ENCODE data around the gene PPP1R16B.
A peak's percentile ranks its signal among the peaks of the same experiment; 100 is the strongest.
"Not testable (repeated sequence)": the region's sequence is repeated elsewhere in the genome, so short reads cannot be mapped to it uniquely, and the experiment has no call there.

The PPP1R16B gene

DNA sequence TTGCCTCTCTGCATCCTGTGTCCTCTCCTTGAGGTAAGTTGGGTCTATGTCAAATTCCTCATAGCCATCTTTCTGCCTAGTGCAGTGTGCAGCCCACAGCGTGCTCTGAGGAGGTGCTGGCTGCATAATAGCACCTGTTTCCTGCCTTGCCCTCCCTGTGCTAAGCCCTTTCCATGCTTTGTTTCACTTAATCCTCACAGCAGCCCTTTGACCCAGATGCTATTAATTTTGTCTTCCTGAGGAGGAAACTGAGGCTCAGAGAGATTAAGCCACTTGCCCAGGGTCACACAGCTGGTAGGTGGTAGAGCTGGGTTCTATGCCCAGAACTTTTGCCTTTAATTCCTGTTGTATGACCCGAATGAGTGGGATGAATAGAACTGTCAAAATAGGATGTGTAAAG, 134.2 kb downstream of the PPP1R16B start:
- DNase-seq = no peak

DNA sequence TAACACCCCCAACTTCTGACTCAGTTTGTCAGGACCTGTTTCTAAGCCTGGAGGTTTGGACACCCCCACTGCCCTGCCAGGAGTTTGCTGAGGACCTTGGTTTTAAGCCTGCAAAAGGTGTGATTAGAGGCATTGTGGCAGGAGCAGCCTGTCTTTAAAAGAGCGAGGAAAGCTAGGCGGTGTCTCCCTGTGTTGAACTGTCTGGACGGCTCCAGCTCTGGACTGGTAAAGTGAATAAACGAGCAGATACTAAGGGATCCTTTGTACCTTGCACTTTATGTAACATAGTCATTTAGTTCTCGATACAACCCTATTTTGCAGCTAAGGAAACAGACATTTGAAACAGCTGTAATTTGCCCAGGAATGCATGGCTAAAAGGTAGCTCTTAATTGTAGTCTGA, 135.1 kb downstream of the PPP1R16B start:
- DNase-seq = no peak

DNA sequence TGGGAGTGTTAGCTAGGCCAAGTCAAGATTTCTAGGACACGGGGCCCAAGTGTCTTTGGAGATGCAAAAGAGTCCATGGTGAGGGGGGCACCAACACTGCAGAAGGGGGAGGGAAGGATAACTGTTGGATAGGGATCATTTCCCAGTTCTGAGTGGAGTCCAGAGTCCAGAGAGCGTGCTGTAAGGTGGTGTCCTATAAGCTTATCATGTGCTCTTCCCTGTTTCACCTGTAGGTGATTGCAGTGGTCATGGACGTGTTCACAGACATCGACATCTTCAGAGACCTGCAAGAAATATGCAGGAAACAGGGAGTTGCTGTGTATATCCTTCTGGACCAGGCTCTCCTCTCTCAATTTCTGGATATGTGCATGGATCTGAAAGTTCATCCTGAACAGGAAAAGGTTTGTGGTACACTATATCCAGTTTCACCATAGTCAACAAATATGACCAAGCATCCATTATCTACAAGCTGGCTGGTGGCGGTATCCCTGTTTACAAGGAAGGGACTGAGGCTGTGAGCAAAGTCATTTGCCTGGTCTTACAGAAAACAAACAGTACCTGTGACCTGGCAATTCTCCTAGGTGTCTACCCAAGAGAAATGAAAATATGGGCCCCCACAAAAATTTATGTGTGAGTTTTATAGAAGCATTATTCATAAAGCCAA, 136.4 kb downstream of the PPP1R16B start:
- DNase-seq = no peak

DNA sequence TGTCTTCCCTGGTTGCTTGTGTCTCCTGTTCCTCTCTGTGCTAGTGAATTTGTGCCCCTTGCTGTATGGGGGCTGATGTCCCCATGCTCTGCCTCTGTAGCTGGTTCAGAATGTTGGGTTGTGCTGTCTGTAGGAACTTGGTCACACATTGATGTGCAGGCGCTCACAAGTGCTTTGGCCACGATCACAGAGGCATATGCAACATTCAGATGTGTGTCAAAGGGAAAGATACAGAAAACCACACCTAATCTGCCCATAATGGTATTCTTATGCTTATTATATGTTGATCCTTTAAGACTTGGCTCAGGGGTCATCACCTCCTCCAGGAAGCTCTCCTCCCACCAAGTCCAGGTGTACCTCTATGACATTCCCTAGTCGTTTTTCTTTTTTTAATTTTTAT, 139.5 kb downstream of the PPP1R16B start:
- no peak for DNase-seq

DNA sequence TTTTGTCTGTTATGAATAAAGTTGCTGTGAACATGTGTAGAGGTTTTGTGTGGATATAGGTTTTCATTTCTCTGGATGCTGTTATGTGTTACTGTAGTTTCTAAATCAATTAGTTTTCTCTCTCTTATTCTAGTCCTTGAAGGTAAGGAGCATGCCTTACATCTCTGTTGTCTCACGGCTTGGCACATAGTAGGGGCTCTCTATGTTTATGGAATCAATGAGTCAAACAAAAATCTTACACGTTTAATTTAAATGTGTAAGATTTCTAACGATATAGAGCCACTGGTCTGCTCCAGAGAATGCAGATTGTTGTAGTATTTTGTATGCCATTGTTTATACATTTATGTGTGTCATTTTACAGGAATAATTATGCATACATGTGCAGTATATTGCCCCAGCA, 141.3 kb downstream of the PPP1R16B start:
- no peak for DNase-seq

DNA sequence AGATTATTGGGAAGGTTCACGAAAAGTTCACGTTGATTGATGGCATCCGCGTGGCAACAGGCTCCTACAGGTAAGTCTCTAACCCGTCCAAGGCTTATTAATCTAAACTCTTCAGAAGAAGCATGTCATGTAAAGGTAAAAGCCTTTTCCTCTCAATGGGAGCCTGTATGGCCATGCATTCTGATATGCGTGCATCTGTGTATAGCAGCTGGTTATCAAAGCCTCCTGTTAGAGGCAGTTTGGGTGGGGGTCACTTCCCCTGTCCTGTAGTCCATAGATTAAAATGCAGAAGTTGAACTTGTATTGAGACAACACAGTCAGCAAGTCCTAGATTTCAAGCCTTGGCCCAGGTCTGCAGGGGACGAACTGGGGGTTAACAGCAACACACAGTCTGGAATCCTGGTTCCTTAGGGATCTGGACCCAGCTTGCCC, 142.4 kb downstream of the PPP1R16B start:
- no peak for DNase-seq

DNA sequence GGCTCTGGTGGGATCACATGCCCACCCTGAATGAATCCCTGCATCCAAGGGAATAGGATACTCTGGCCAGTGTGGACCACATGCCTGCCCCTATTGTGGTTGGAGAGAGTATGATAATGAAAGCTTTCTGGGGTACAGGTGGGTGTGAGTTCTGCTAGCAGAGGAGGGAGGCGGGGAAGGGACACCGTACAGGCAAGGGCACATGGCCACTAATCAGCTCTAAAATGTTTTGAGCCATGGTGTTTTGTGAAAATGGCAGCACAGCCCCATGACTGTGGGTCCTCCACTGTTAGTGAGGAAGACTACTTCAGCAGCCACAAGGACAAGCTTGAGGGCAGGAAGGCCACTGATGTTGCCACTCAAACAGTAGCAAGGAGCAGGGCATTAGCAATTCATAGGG, 144.8 kb downstream of the PPP1R16B start:
- DNase-seq = no peak

DNA sequence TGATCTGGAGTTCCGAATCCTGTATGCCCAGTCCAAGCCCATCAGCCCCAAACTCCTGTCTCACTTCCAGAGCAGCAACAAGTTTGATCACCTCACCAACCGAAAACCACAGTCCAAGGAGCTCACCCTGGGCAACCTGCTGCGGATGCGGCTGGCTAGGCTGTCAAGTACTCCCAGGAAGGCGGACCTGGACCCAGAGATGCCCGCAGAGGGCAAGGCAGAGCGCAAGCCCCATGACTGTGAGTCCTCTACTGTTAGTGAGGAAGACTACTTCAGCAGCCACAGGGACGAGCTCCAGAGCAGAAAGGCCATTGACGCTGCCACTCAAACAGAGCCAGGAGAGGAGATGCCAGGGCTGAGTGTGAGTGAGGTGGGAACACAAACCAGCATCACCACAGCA, 146.1 kb downstream of the PPP1R16B start:
- no peak for DNase-seq

DNA sequence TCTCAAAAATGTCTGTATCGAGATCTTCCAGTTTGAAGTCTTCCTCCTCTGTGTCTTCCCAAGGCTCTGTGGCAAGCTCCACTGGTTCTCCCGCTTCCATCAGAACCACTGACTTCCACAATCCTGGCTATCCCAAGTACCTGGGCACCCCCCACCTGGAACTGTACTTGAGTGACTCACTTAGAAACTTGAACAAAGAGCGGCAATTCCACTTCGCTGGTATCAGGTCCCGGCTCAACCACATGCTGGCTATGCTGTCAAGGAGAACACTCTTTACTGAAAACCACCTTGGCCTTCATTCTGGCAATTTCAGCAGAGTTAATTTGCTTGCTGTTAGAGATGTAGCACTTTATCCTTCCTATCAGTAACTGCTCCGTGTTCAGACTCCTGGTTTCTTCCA, 146.7 kb downstream of the PPP1R16B start:
- DNase-seq = no peak

DNA sequence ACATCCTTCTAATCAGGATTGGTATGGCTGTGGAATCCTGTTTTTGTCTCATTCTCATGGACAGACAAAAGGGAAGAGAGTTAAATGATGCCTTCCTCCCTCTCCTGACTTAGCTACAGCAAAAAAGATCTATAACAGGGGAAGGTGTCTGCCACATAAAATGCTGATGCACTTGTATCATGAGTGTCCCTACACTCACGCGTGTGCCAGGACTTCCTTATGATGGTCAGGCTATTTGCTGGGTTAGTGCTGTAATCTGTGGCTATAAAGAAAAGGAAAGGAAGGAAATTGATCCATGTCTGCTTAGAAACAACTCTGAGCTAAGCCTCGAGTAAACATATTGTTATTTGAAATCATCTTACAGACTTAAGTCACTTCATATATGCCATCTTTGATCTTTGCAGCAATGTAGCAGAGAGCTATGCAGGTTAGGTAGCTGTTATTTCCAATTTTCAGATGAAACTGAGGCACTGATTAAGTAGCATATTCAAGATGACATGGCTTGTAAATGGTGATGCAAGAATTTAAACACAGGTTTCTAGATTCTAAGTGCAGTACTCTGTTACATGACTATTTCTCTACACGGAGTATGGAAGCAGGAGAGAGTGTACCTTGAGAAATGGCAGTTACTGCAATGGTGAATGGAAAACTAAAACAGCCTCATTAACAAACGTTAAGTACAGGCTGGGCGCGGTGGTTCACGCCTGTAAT, 148.3 kb downstream of the PPP1R16B start:
- no peak for DNase-seq

DNA sequence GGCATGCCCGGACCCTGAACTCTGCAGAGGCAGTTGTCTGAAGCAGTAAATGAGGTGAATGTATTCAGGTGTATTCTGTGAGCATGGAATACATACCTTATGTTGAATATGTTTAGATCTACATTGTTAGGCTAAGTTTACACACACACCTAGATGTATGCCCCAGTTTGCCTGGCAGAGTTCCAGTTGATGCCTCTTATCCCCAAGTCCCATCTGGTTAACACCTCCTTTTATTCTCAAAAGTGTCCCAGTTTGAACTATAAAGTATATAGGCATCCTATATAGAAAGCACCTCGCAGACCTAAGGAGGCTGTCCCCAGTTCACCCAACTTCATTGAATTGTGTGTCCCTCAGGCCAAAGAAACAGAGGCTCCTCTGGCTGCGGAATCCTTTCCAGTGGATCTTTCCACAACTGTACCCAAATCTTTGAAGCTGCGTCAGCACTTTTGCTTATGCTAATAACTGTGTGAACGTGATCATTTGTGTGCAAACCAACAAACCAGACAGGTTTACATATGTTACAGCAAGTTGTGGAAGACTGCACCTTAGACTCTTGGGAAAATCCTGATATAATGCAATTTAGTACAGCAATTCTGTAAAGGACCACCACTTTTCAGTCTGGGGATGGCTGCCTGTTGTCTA, 151.9 kb downstream of the PPP1R16B start:
- DNase-seq = no peak

DNA sequence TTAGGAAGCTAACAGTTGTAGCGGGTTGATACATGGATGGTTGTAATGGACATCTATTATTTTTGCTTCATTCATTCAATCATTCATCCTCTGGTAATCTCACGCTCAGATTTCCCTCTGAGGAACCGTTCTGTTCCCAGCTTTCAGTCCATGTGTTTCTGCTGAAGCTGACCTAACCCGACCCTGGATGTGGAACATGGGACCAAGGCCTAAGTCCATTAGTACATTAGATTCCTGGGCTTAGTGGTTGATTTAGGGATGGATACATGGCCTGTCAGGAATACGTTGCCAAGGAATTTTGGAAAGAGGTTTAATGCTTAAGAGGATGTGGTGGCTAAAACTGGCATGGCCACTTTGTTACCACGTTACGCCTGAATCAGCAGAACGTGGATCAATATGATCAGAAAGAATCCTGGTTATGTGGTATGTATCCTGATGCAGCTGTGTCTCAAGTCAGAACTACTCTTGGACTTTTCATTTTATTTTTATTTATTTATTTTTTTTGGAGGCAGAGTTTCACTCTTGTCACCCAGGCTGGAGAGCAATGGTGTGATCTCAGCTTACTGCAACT, 152.5 kb downstream of the PPP1R16B start:
- no peak for DNase-seq

DNA sequence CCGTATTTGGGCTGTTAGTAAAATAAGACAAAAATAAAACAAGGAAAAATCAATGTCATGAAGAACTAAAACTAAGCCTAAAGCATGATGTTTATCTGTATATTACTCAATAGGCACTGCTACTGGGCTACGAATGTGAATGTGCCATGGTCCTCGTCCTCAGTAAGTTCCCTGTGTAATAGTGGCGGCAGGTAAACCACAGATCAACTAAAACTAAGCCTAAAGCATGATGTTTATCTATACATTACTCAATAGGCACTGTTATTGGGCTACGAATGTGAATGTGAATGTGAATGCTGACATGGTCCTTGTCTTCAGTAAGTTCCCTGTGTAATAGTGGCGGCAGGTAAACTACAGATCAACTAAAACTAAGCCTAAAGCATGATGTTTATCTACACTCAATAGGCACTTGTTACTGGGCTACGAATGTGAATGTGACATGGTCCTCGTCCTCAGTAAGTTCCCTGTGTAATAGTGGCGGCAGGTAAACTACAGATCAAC, 154.7 kb downstream of the PPP1R16B start:
- DNase-seq = not testable (repeated sequence)

DNA sequence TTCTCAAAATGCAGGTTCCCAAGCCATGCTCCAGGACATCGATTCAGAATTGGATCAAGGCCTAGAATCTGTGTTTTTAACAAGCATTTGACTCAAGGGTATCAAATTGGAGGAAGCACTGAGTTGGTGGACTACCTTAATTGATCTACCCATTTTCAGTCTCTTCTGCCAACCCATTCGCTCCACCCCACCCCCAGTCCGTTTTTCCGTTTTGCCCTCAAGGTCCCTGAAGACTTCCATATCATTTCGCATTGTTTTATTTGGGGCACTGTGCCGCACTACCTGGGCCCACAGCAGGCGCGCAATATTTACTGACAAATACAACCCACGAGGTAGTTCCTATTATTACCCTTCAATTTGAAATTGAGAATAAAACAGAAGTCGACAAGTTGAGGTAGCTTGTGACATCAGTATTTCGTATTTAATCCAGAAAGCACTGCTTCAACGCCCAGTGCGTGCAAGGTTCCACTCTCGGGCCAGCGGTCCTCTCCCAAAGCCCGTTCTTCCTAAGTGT, 156.1 kb downstream of the PPP1R16B start:
- no peak for DNase-seq

DNA sequence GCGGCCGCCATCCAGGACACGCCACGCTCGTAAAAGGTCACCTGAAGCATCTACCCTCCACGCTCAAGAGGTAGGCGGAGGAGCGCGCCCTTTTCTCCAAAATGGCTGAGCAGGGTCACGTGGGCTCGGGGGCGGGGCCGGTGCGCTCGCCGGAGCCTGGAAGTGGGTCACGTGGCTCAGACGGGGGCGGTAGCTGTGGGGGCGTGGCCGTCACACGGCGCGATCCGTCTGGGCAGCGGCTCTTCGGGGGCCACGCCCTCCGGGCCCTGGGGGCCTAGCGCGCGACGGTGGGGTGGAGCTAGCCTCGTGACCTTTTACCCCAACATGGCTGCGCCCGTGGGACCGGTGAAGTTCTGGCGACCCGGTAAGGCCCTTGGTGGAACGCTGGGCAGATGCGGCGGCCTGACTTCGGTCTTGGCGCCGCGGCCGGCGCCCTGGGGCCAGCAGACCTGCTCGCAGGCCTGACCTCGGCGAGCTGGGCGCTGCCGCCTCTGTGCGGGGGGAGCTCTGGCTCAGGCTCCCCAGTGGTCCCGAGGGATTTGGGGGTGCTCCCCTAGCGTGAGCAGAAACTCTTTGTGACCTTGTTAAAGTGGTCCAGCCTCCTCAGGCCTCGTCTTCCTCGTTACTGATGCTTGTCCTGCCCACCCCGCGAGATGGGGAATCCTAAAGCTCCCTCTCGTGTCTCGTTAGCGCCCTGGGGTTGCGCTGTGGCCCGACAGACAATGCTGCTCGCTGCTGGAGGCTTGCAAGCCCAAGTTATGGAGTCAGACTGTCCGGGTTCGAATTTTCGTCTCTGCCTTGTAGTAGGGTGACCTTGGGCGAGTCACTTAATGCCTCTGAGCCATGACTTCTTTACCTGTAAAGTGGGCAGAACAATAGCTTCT, 156.8 kb downstream of the PPP1R16B start, which contains the start of gene DHX35:
Gene DHX35 (plus strand): TSS at position 301 of the 884 bp plus-strand sequence. CDS start 24 bp downstream, at position 325.
- peak; percentile 93 for DNase-seq

DNA sequence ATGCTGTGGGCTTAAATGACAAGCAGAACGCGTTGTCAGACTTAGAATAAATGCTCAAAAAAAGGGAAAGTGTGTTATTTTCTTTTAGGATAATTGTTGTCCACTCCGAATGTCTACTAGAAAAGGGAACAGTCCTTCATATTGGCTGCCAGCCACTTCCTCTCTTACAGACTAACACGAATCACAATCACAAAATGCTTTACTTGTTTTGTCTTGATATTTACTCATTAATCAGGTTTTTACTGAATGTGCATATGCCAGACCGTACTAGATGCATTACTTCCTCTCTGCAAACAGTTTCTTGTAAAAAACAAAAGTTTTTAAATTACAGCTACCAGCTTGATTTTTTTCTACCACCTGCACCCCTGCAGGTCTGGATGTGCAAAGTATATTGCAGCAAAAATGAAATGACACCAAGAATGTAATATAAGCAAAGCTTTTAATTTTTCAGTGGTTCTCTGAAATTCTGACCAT, 157.5 kb downstream of the PPP1R16B start:
- peak; percentile 36 for DNase-seq

DNA sequence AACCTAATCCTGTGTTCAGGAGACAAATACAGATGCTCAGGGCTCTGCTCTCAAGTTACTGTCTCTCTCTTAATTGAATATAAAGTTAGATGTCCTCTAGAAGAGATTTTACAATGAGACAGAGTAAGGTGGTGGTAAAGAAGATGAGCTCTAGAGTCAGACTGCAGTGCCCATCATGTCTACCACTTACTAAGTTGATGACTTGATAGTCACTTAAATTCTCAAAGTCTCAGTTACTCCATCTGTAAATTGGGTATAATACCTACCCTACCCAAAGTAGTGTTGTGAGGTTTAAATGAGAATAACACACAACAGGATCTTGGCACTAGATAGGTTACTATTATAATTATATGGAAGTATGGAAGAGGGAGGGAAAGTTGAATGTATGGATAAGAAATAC, 158.2 kb downstream of the PPP1R16B start:
- no peak for DNase-seq

DNA sequence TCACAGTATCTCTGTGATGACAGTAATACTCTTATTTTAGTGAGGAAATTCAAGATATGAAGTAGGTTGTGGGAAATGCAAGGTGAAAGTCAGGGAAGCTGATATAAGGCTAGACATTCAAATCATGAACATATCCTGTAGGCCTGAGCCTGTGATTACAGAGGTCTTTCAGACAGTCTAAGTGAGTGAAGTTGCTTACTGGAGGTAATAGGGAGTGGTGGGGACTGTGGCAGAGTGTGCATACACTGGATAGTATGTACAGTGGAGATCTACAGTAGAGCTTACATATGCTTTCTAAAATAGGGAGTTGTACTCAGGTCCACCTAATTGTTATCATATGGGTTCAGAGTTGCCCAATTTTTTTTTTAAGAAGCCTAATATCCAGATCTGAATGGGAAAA, 159.8 kb downstream of the PPP1R16B start:
- DNase-seq = no peak

DNA sequence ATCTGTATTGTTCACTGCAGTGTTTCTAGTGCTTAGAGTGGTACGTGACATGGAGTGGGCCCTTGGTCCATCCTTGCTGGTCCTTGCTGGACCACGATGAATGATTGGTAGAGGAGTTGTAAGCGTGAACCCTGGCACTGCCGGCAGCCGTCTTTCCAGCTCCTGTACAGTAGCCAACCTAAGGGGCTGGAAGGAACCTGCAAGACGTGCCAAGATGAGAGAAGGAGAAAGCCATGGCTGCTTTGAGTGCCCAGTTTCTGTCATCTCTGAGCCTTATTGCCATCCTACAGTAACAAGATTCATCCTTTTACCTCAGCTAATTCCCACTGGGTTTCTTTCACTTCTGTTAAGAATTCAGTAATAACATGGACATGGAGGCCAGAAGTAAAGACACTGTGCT, 162.6 kb downstream of the PPP1R16B start:
- DNase-seq = no peak

DNA sequence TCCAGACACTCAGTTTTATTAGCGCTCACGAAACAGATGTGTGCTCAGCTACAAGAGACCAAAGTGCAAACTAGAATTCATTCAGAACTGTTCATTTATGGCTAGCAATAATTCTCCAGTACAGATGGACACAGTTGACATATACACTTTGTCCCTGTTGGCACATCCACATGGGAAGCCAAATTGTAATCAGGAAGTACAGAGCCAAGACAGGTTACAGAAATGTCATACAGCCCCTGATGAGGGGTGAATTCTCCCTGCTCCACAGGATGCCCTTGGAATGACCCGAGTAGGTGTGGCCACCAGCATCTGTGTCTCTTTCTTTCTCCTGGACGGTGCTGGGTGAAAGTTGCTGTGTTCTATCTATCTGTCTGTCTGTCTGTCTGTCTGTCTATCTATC, 164.2 kb downstream of the PPP1R16B start:
- DNase-seq = no peak

DNA sequence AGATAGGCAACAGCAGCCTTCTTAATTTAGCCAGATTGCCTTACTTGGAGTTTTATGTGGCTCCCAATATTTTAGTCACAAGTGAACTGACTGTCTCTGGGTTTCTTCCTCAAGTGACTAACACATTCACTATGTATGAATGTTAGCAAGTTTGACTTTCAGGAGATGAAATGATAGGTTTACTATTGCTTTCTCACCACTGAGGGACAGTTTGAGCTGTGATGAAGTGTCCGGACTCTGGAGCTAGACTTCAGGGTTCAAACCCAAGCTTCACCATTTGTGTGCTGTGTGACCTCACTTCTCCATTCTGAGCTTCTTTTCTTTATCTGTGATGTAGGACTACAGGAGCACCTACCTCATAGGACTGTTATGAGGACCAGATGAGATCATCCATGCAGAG, 164.8 kb downstream of the PPP1R16B start:
- DNase-seq = no peak
